DND-41 (cell line): ENCODE measurements around the gene CHP1.
"Not testable (repeated sequence)": the region's sequence is repeated elsewhere in the genome, so short reads cannot be mapped to it uniquely, and the experiment has no call there.

Experiments
- ATAC-seq: fragments of 200-7000 bp; cut with Tn5 transposase; 3 replicates; pipeline ENCODE4 v1.9.1; 2021; ENCODE audit warnings: low read depth; ENCODE audit not compliant: insufficient read depth
- DNase-seq: peaks from one replicate; pipeline ENCODE4 v3.0.0-alpha.2; 2020
- H2AFZ ChIP-seq: 2 replicates; pipeline ENCODE4 v1.6.0; 2012; ENCODE audit warnings: low read depth, low read length
- H3K27ac ChIP-seq: 2 replicates; pipeline ENCODE4 v1.5.1; 2012; ENCODE audit warnings: low read length, inconsistent platforms
- H3K27me3 ChIP-seq: fragments of 200-600 bp; sonication (generic); 2 replicates; pipeline ENCODE4 v1.6.0; 2012; ENCODE audit warnings: low read length, mild to moderate bottlenecking, inconsistent platforms; ENCODE audit not compliant: insufficient read depth, poor library complexity
- H3K36me3 ChIP-seq: 2 replicates; pipeline ENCODE4 v1.5.1; 2012; ENCODE audit warnings: low read length, inconsistent platforms; ENCODE audit not compliant: insufficient read depth
- H3K4me1 ChIP-seq: 2 replicates; pipeline ENCODE4 v1.5.1; 2012; ENCODE audit warnings: mild to moderate bottlenecking, low read length; ENCODE audit not compliant: insufficient read depth
- H3K4me2 ChIP-seq: 2 replicates; pipeline ENCODE4 v1.6.0; 2012; ENCODE audit warnings: mild to moderate bottlenecking, moderate library complexity, low read length, inconsistent platforms; ENCODE audit not compliant: insufficient read depth
- H3K4me3 ChIP-seq, 2 experiments: fragments of 200-600 bp in 1 of 2; shearing (Covaris generic) in 1 of 2; 2 replicates each; pipeline ENCODE4 v1.5.1; 2012 to 2016; ENCODE audit warnings: inconsistent platforms in 2 of 2, low read length in 2 of 2, mild to moderate bottlenecking in 2 of 2, low read depth in 1 of 2, moderate library complexity in 1 of 2
- H3K79me2 ChIP-seq: 2 replicates; pipeline ENCODE4 v1.6.0; 2012; ENCODE audit warnings: low read length, inconsistent platforms; ENCODE audit not compliant: insufficient read depth
- H3K9ac ChIP-seq: 2 replicates; pipeline ENCODE4 v1.6.0; 2012; ENCODE audit warnings: low read depth, mild to moderate bottlenecking, inconsistent platforms, low read length, moderate library complexity
- H3K9me3 ChIP-seq: 2 replicates; pipeline ENCODE4 v1.5.1; 2012; ENCODE audit warnings: low read length, moderate library complexity, mild to moderate bottlenecking, inconsistent platforms; ENCODE audit not compliant: insufficient read depth, severe bottlenecking
- H4K20me1 ChIP-seq: 2 replicates; pipeline ENCODE4 v1.6.0; 2012; ENCODE audit warnings: low read length; ENCODE audit not compliant: insufficient read depth
- EZH2 ChIP-seq: IDR thresholded peaks from 3 replicates; pipeline ENCODE4 v1.6.1; 2012; ENCODE audit warnings: borderline replicate concordance, low read depth, mild to moderate bottlenecking, moderate library complexity, low read length, inconsistent platforms; ENCODE audit not compliant: severe bottlenecking
- TF ChIP-seq, protein P1 (sequence below): IDR thresholded peaks from 2 replicates; pipeline ENCODE4 v1.5.1; 2012; ENCODE audit warnings: borderline replicate concordance, low read length, moderate library complexity, mild to moderate bottlenecking; ENCODE audit not compliant: poor library complexity, severe bottlenecking; ENCODE audit errors: extremely low read depth

The CHP1 gene

GRCh38 chr15:41291065-41291631, 60.1 kb downstream of the CHP1 start:
- Histone ChIP-seq H3K4me2 (no peak overlapping the region), H3K9me3 (no peaks in the 10 kb centered on the region), H3K9ac (no peak overlapping the region), H3K36me3 (peaks cover 83% of the 10 kb centered on the region), H2AFZ (no peak overlapping the region), H3K27ac (no peak overlapping the region), H3K4me1 (peaks cover 25% of the 10 kb centered on the region), H3K27me3 (no peaks in the 10 kb centered on the region), H4K20me1 (peaks cover 20% of the 10 kb centered on the region; the same call in 1 of the 2 replicates), H3K79me2 (peaks cover 70% of the 10 kb centered on the region), H3K4me3 (no peak overlapping the region)
- DNase-seq, result no peak
- no peak for ATAC-seq
- TF ChIP-seq EZH2, result no peak
- TF ChIP-seq, protein P1, sequence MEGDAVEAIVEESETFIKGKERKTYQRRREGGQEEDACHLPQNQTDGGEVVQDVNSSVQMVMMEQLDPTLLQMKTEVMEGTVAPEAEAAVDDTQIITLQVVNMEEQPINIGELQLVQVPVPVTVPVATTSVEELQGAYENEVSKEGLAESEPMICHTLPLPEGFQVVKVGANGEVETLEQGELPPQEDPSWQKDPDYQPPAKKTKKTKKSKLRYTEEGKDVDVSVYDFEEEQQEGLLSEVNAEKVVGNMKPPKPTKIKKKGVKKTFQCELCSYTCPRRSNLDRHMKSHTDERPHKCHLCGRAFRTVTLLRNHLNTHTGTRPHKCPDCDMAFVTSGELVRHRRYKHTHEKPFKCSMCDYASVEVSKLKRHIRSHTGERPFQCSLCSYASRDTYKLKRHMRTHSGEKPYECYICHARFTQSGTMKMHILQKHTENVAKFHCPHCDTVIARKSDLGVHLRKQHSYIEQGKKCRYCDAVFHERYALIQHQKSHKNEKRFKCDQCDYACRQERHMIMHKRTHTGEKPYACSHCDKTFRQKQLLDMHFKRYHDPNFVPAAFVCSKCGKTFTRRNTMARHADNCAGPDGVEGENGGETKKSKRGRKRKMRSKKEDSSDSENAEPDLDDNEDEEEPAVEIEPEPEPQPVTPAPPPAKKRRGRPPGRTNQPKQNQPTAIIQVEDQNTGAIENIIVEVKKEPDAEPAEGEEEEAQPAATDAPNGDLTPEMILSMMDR, result no peak

GRCh38 chr15:41292521-41292920, 61.5 kb downstream of the CHP1 start:
- Histone ChIP-seq H3K9me3 (no peaks in the 10 kb centered on the region), H3K79me2 (peaks cover 63% of the 10 kb centered on the region), H2AFZ (no peak overlapping the region), H4K20me1 (peaks cover 14% of the 10 kb centered on the region; the same call in 1 of the 2 replicates), H3K27ac (no peak overlapping the region), H3K4me2 (no peak overlapping the region), H3K4me3 (no peak overlapping the region), H3K4me1 (peaks cover 11% of the 10 kb centered on the region), H3K36me3 (peaks cover 79% of the 10 kb centered on the region), H3K27me3 (no peaks in the 10 kb centered on the region), H3K9ac (no peak overlapping the region)
- ATAC-seq (no peak), DNase-seq (no peak)
- TF ChIP-seq EZH2, result no peak
- TF ChIP-seq, protein P1, result no peak

- H4K20me1 ChIP-seq, DNase-seq, H3K4me3 ChIP-seq, H3K9ac ChIP-seq, H3K9me3 ChIP-seq, H3K4me2 ChIP-seq, H3K27me3 ChIP-seq, H3K27ac ChIP-seq, H3K4me1 ChIP-seq, ATAC-seq, H2AFZ ChIP-seq: not testable (repeated sequence)
- Histone ChIP-seq H3K79me2 (peaks cover 11% of the 10 kb centered on the region; the same call in 1 of the 2 replicates), H3K36me3 (peaks cover 39% of the 10 kb centered on the region)
These were observed 70.1 kb downstream of the CHP1 start for GRCh38 chr15:41301139-41301538.

GRCh38 chr15:41301587-41301986, 70.5 kb downstream of the CHP1 start:
- no peak overlapping the region for H3K27ac ChIP-seq
- ATAC-seq, result no peak

More at GRCh38 chr15:41301587-41301986, 70.5 kb downstream of the CHP1 start:
- H3K27me3 ChIP-seq, result no peaks in the 10 kb centered on the region
- H3K4me3 ChIP-seq, result no peak overlapping the region
- H3K4me1 ChIP-seq, result no peaks in the 10 kb centered on the region
- TF ChIP-seq, protein P1, result no peak
- no peak for TF ChIP-seq EZH2
- H3K79me2 ChIP-seq, result peaks cover 10% of the 10 kb centered on the region; the same call in 1 of the 2 replicates
- H3K4me2 ChIP-seq, result no peak overlapping the region
- no peaks in the 10 kb centered on the region; the same call in 1 of the 2 replicates for H4K20me1 ChIP-seq
- no peak overlapping the region for H2AFZ ChIP-seq
- H3K36me3 ChIP-seq, result peaks cover 42% of the 10 kb centered on the region
- H3K9me3 ChIP-seq, result no peaks in the 10 kb centered on the region
- no peak overlapping the region for H3K9ac ChIP-seq
- DNase-seq, result no peak
